ENCODE results near the gene PHF13. TPM values are rescaled to one million over a fixed set of nuclear protein-coding genes. Genes with fewer than 3 reads are reported as not detected.
"Not testable (repeated sequence)": the region's sequence is repeated elsewhere in the genome, so short reads cannot be mapped to it uniquely, and the experiment has no call there.

Gene PHF13
- polyA plus RNA-seq, 4 donors: 24.5 to 32.8 (median 26.1) TPM

- DNase-seq (ENCODE audit: low read depth in 4 of 4, low spot score in 3 of 4): no peak
Measured at GRCh38 chr1:6627031-6627430, 13.5 kb downstream of the PHF13 start.

- DNase-seq (ENCODE audit: low read depth in 4 of 4, low spot score in 3 of 4): no peak
Measured at GRCh38 chr1:6627841-6628545, 14.5 kb downstream of the PHF13 start.

- DNase-seq (ENCODE audit: low read depth in 4 of 4, low spot score in 3 of 4): no peak
Measured at GRCh38 chr1:6628971-6629479, 15.5 kb downstream of the PHF13 start.

GRCh38 chr1:6630027-6630426 lies 16.5 kb downstream of the PHF13 start:
- DNase-seq (ENCODE audit: low read depth in 4 of 4, low spot score in 3 of 4): no peak

GRCh38 chr1:6631058-6631457 lies 17.5 kb downstream of the PHF13 start:
- no peak for DNase-seq (ENCODE audit: low read depth in 4 of 4, low spot score in 3 of 4)

- DNase-seq (ENCODE audit: low read depth in 4 of 4, low spot score in 3 of 4): no peak
Measured at GRCh38 chr1:6632588-6633514, 19.3 kb downstream of the PHF13 start.

GRCh38 chr1:6634371-6635052 lies 21.0 kb downstream of the PHF13 start:
- DNase-seq (ENCODE audit: low read depth in 4 of 4, low spot score in 3 of 4): no peak

GRCh38 chr1:6635161-6635909 lies 21.8 kb downstream of the PHF13 start:
- DNase-seq (ENCODE audit: low read depth in 4 of 4, low spot score in 3 of 4): no peak

GRCh38 chr1:6635910-6636760 lies 22.6 kb downstream of the PHF13 start:
- no peak for DNase-seq (ENCODE audit: low read depth in 4 of 4, low spot score in 3 of 4)

GRCh38 chr1:6636778-6637177 lies 23.2 kb downstream of the PHF13 start:
- DNase-seq (ENCODE audit: low read depth in 4 of 4, low spot score in 3 of 4): not testable (repeated sequence)

- DNase-seq (ENCODE audit: low read depth in 4 of 4, low spot score in 3 of 4): no peak
Measured at GRCh38 chr1:6637770-6638169, 24.2 kb downstream of the PHF13 start.

GRCh38 chr1:6638226-6638625 lies 24.7 kb downstream of the PHF13 start:
- DNase-seq (ENCODE audit: low read depth in 4 of 4, low spot score in 3 of 4): no peak

GRCh38 chr1:6640867-6641266 lies 27.3 kb downstream of the PHF13 start:
- DNase-seq (ENCODE audit: low read depth in 4 of 4, low spot score in 3 of 4): not testable (repeated sequence)

- no peak for DNase-seq (ENCODE audit: low read depth in 4 of 4, low spot score in 3 of 4)
Measured at GRCh38 chr1:6645018-6645417, 31.5 kb downstream of the PHF13 start.

- DNase-seq (ENCODE audit: low read depth in 4 of 4, low spot score in 3 of 4): no peak
Measured at GRCh38 chr1:6646499-6647148, 33.1 kb downstream of the PHF13 start.

GRCh38 chr1:6648556-6648955 lies 35.0 kb downstream of the PHF13 start:
- no peak for DNase-seq (ENCODE audit: low read depth in 4 of 4, low spot score in 3 of 4)

- peak in 1 of 4 donors; percentile 29 for DNase-seq (ENCODE audit: low read depth in 4 of 4, low spot score in 3 of 4)
Measured at GRCh38 chr1:6651909-6652308, 38.4 kb downstream of the PHF13 start.

GRCh38 chr1:6652986-6653385 lies 39.5 kb downstream of the PHF13 start:
- no peak for DNase-seq (ENCODE audit: low read depth in 4 of 4, low spot score in 3 of 4)
